ENCODE data around the gene SYT9.

DNA sequence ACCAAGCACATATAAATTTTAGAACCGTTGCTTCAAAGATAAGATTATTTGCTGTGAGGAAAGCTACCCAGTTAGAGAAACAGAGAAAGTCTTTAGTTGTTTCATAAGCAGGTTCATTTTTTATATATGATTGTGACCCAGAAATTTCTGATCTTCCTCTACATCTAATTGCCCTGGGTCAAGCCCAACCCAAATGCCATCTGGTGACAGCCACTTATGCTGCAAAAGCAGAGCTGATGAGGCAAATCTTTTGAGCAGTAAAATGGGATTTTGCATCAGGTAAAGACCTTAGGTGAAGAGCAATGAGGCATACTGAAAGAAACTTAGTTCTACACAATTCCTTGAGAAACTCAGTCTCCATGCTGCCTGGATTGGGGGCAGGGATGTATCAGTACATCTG, 28.0 kb downstream of the SYT9 start:
- TF ChIP-seq EZH2 (IDR thresholded peaks at IDR 0.05; ENCODE audit: insufficient read depth, poor library complexity, severe bottlenecking) (no peak), EZH2phosphoT487 (IDR thresholded peaks at IDR 0.05; ENCODE audit: insufficient read depth, low read depth) (no peak)
